ENCODE results near the gene HDAC1.
A peak's percentile ranks its signal among the peaks of the same experiment; 100 is the strongest.
"Not testable (repeated sequence)": the region's sequence is repeated elsewhere in the genome, so short reads cannot be mapped to it uniquely, and the experiment has no call there.

HDAC1 gene

GRCh38 chr1:32257227-32257508, 34.7 kb upstream of the HDAC1 start:
- H3K27me3 ChIP-seq (ENCODE audit: control insufficient read depth, low read length), result no peaks in the 10 kb centered on the region
- no peak for TF ChIP-seq CTCF (IDR thresholded peaks at IDR 0.05; ENCODE audit: low read depth, low read length, poor library complexity, severe bottlenecking)
- TF ChIP-seq EZH2phosphoT487 (IDR thresholded peaks at IDR 0.05; ENCODE audit: borderline replicate concordance, low read length), result no peak
- H3K4me1 ChIP-seq (ENCODE audit: control insufficient read depth, low read length), result peaks cover 88% of the 10 kb centered on the region
- H3K79me2 ChIP-seq (ENCODE audit: control insufficient read depth, low read length), result peaks cover 84% of the 10 kb centered on the region
- H3F3A ChIP-seq (ENCODE audit: control insufficient read depth, insufficient read depth), result peaks cover 36% of the 10 kb centered on the region
- H3K9me3 ChIP-seq (ENCODE audit: control insufficient read depth, insufficient read depth, low read length), result no peaks in the 10 kb centered on the region
- H3K27ac ChIP-seq (ENCODE audit: low read depth, low read length), result peak overlapping the region; percentile 100
- no peaks in the 10 kb centered on the region for H4K20me1 ChIP-seq (ENCODE audit: control insufficient read depth, insufficient read depth, low read depth, low read length)
- H3K9me2 ChIP-seq (replicated peaks; ENCODE audit: control insufficient read depth, low read length), result no peaks in the 10 kb centered on the region
- peak overlapping the region; percentile 52 for H3K4me3 ChIP-seq (ENCODE audit: low read length)
- peaks cover 25% of the 10 kb centered on the region for H3K36me3 ChIP-seq (ENCODE audit: control insufficient read depth, low read length)
- peak overlapping the region; percentile 89 for H3K4me2 ChIP-seq (ENCODE audit: low read length)

GRCh38 chr1:32263236-32263593, 28.7 kb upstream of the HDAC1 start:
- peak overlapping the region; percentile 87 for H3K4me2 ChIP-seq (ENCODE audit: low read length)
- H3K27ac ChIP-seq (ENCODE audit: low read depth, low read length), result peak overlapping the region; percentile 93
- H3K9me2 ChIP-seq (replicated peaks; ENCODE audit: control insufficient read depth, low read length); H4K20me1 ChIP-seq (ENCODE audit: control insufficient read depth, insufficient read depth, low read depth, low read length); H3K9me3 ChIP-seq (ENCODE audit: control insufficient read depth, insufficient read depth, low read length); H3K27me3 ChIP-seq (ENCODE audit: control insufficient read depth, low read length): not testable (repeated sequence)
- H3K4me3 ChIP-seq (ENCODE audit: low read length), result peak overlapping the region; percentile 61
- H3K79me2 ChIP-seq (ENCODE audit: control insufficient read depth, low read length), result peaks cover 61% of the 10 kb centered on the region
- peaks cover 24% of the 10 kb centered on the region for H3K36me3 ChIP-seq (ENCODE audit: control insufficient read depth, low read length)
- peaks cover 46% of the 10 kb centered on the region for H3F3A ChIP-seq (ENCODE audit: control insufficient read depth, insufficient read depth)
- peaks cover 81% of the 10 kb centered on the region for H3K4me1 ChIP-seq (ENCODE audit: control insufficient read depth, low read length)

- H3K4me3 ChIP-seq (ENCODE audit: low read length), result peak overlapping the region; percentile 61
- H3K27ac ChIP-seq (ENCODE audit: low read depth, low read length), result peak overlapping the region; percentile 93
- no peaks in the 10 kb centered on the region for H4K20me1 ChIP-seq (ENCODE audit: control insufficient read depth, insufficient read depth, low read depth, low read length)
- peak overlapping the region; percentile 87 for H3K4me2 ChIP-seq (ENCODE audit: low read length)
- H3K9me2 ChIP-seq (replicated peaks; ENCODE audit: control insufficient read depth, low read length), result no peaks in the 10 kb centered on the region
- H3K27me3 ChIP-seq (ENCODE audit: control insufficient read depth, low read length), result no peaks in the 10 kb centered on the region
- no peaks in the 10 kb centered on the region for H3K9me3 ChIP-seq (ENCODE audit: control insufficient read depth, insufficient read depth, low read length)
- peaks cover 24% of the 10 kb centered on the region for H3K36me3 ChIP-seq (ENCODE audit: control insufficient read depth, low read length)
- H3F3A ChIP-seq (ENCODE audit: control insufficient read depth, insufficient read depth), result peaks cover 48% of the 10 kb centered on the region
- no peak for TF ChIP-seq CTCF (IDR thresholded peaks at IDR 0.05; ENCODE audit: low read depth, low read length, poor library complexity, severe bottlenecking)
- H3K4me1 ChIP-seq (ENCODE audit: control insufficient read depth, low read length), result peaks cover 78% of the 10 kb centered on the region
- peaks cover 56% of the 10 kb centered on the region for H3K79me2 ChIP-seq (ENCODE audit: control insufficient read depth, low read length)
Observed at GRCh38 chr1:32263744-32264143, 28.1 kb upstream of the HDAC1 start.

- H3K4me2 ChIP-seq (ENCODE audit: low read length), result peak overlapping the region; percentile 87
- peaks cover 24% of the 10 kb centered on the region for H3K36me3 ChIP-seq (ENCODE audit: control insufficient read depth, low read length)
- TF ChIP-seq EZH2phosphoT487 (IDR thresholded peaks at IDR 0.05; ENCODE audit: borderline replicate concordance, low read length), result no peak
- no peak for TF ChIP-seq CTCF (IDR thresholded peaks at IDR 0.05; ENCODE audit: low read depth, low read length, poor library complexity, severe bottlenecking)
- H3K27ac ChIP-seq (ENCODE audit: low read depth, low read length), result peak overlapping the region; percentile 93
- H4K20me1 ChIP-seq (ENCODE audit: control insufficient read depth, insufficient read depth, low read depth, low read length), result no peaks in the 10 kb centered on the region
- H3K79me2 ChIP-seq (ENCODE audit: control insufficient read depth, low read length), result peaks cover 43% of the 10 kb centered on the region
- no peaks in the 10 kb centered on the region for H3K27me3 ChIP-seq (ENCODE audit: control insufficient read depth, low read length)
- H3K9me2 ChIP-seq (replicated peaks; ENCODE audit: control insufficient read depth, low read length), result no peaks in the 10 kb centered on the region
- peaks cover 43% of the 10 kb centered on the region for H3F3A ChIP-seq (ENCODE audit: control insufficient read depth, insufficient read depth)
- peak overlapping the region; percentile 61 for H3K4me3 ChIP-seq (ENCODE audit: low read length)
- H3K4me1 ChIP-seq (ENCODE audit: control insufficient read depth, low read length), result peaks cover 73% of the 10 kb centered on the region
- H3K9me3 ChIP-seq (ENCODE audit: control insufficient read depth, insufficient read depth, low read length), result no peaks in the 10 kb centered on the region
Observed at GRCh38 chr1:32265846-32266245, 26.0 kb upstream of the HDAC1 start.
